ENCODE data around the gene KRT6C.

DNA sequence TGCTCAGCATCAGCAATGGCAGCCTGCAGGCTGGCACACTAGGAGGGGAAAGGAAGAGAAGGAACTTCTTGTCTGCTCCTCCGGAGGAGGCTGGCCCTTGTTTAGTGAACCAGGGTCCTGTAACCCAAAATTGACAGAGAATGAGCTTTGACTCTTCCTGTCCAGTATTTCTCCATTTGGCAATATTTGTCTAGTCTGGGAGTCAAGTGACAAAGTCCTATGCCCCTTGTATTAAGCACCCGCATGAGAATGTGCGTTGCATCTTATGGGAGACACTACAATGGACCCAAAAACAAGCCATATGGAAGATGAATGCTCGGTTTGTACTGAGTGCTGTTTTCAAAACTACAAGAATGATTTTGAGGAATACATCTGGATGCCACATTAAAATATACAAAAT, 3.8 kb downstream of the KRT6C start:
- TF ChIP-seq CTCF (IDR thresholded peaks at IDR 0.05 in 8 of 11, conservative IDR thresholded peaks at IDR 0.05 in 3 of 11) (no peak), POLR2AphosphoS5 (IDR thresholded peaks at IDR 0.05) (no peak)
